HG02678 (cell line): ENCODE data around the gene CWF19L2.
"Not testable (repeated sequence)": the region's sequence is repeated elsewhere in the genome, so short reads cannot be mapped to it uniquely, and the experiment has no call there.

ENCODE experiments used
- ATAC-seq: cut with Tn5 transposase; IDR thresholded peaks from one replicate; pipeline ENCODE4 v1.9.1; 2021; ENCODE audit warnings: mild to moderate bottlenecking, moderate library complexity; ENCODE audit not compliant: unreplicated experiment

Gene CWF19L2

GRCh38 chr11:107439586-107440167 lies 17.9 kb downstream of the CWF19L2 start:
- no peak for ATAC-seq

GRCh38 chr11:107438148-107438547 lies 19.5 kb downstream of the CWF19L2 start:
- ATAC-seq, result no peak

GRCh38 chr11:107430525-107430924 lies 27.1 kb downstream of the CWF19L2 start:
- no peak for ATAC-seq

GRCh38 chr11:107427569-107428180 lies 29.9 kb downstream of the CWF19L2 start:
- ATAC-seq, result no peak

GRCh38 chr11:107413352-107413751 lies 44.3 kb downstream of the CWF19L2 start:
- ATAC-seq, result peak; percentile 52

GRCh38 chr11:107408762-107409211 lies 48.8 kb downstream of the CWF19L2 start:
- ATAC-seq, result peak; percentile 41

GRCh38 chr11:107405260-107405659 lies 52.4 kb downstream of the CWF19L2 start:
- no peak for ATAC-seq

GRCh38 chr11:107401131-107401530 lies 56.5 kb downstream of the CWF19L2 start:
- not testable (repeated sequence) for ATAC-seq

GRCh38 chr11:107397357-107397756 lies 60.3 kb downstream of the CWF19L2 start:
- ATAC-seq, result no peak

GRCh38 chr11:107392611-107393010 lies 65.0 kb downstream of the CWF19L2 start:
- no peak for ATAC-seq

GRCh38 chr11:107390701-107391100 lies 66.9 kb downstream of the CWF19L2 start:
- not testable (repeated sequence) for ATAC-seq

- ATAC-seq, result no peak
Measured at GRCh38 chr11:107387666-107388065, 70.0 kb downstream of the CWF19L2 start.

GRCh38 chr11:107385361-107385981 lies 72.2 kb downstream of the CWF19L2 start:
- no peak for ATAC-seq

- no peak for ATAC-seq
Measured at GRCh38 chr11:107384144-107384852, 73.3 kb downstream of the CWF19L2 start.

GRCh38 chr11:107372439-107372838 lies 85.2 kb downstream of the CWF19L2 start:
- no peak for ATAC-seq

- no peak for ATAC-seq
Measured at GRCh38 chr11:107370390-107370789, 87.2 kb downstream of the CWF19L2 start.

GRCh38 chr11:107359701-107360100 lies 97.9 kb downstream of the CWF19L2 start:
- ATAC-seq, result no peak

GRCh38 chr11:107357877-107358276 lies 99.7 kb downstream of the CWF19L2 start:
- ATAC-seq, result no peak

- no peak for ATAC-seq
Measured at GRCh38 chr11:107354780-107355179, 102.8 kb downstream of the CWF19L2 start.

GRCh38 chr11:107337917-107338316 lies 119.7 kb downstream of the CWF19L2 start:
- peak; percentile 69 for ATAC-seq

GRCh38 chr11:107331728-107332127 lies 125.9 kb downstream of the CWF19L2 start:
- ATAC-seq, result no peak

GRCh38 chr11:107329164-107329563 lies 128.5 kb downstream of the CWF19L2 start:
- no peak for ATAC-seq
